H1 (cell line): ENCODE data around the gene TMEM196. TPM values are rescaled to one million over a fixed set of nuclear protein-coding genes. Genes with fewer than 3 reads are reported as not detected.

Source experiments
- POLR2A ChIP-seq, 2 experiments: IDR thresholded peaks; 1 replicate in 1 of 2; 2 replicates in 1 of 2; pipeline ENCODE4 v1.6.1; 2011; ENCODE audit warnings: low read depth in 2 of 2, low read length in 2 of 2, mild to moderate bottlenecking in 2 of 2; ENCODE audit errors: control extremely low read depth in 1 of 2
- TBP ChIP-seq: IDR thresholded peaks from 2 replicates; pipeline ENCODE4 v1.6.1; 2011; ENCODE audit warnings: low read depth, low read length, improper control_type of control experiment
- polyA plus RNA-seq, 7 experiments: library from polyadenylated mRNA; depleted of rRNA in 3 of 7; stranded (reverse) in 5 of 7; unstranded in 2 of 7; fragments of >200 nt in 5 of 7; fragments of 200-250 nt in 2 of 7; gene quantifications; 1 replicate in 5 of 7; 2 replicates in 1 of 7; 4 replicates in 1 of 7; pipeline versions ENCODE4 v1.2.1 to v1.2.3, GENCODE V29; 2011 to 2013; ENCODE audit warnings: missing spikeins in 2 of 7, mixed read lengths in 2 of 7
- total RNA-seq: library from RNA; stranded (reverse); fragmentation: NEBNext Ultra II Directional; extraction: Animal tissue kit (Norgen Biotek cat#: 25700); gene quantifications from 2 replicates; pipeline ENCODE4 v1.2.1, GENCODE V29; 2021
- TF ChIP-seq, protein P1 (sequence below): fragments of 300-600 bp; sonication (generic); IDR thresholded peaks from 2 replicates; pipeline ENCODE4 v1.7.1; 2012; ENCODE audit warnings: low read length, moderate library complexity, mild to moderate bottlenecking, inconsistent platforms; ENCODE audit not compliant: insufficient replicate concordance

The TMEM196 gene
- total and polyA plus RNA-seq, 2 of the 8 experiments (the other 6 are each of a cell fraction or from before 2014, with no cell fraction given), result 0.06 to 0.07 TPM

DNA sequence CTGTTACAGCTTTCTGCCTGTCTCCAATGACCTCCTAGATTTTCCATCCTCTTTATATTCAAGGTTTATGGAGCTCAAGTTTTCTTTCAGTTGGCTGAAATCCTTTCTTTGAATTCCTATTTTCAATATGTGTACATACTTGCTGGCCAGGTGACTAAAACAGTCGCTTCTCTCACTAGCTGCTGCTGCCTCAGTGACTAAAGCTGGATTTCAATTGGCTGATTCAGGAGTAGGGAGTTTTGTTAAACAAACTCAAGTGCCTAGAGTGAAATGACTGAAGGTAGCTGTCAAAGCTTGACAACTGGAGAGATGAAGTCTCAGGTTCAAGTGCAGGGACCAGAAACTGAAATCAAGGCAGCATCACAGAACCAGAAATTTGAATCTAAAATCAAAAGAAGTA, 57.9 kb downstream of the TMEM196 start (continued):
- TF ChIP-seq, protein P1, sequence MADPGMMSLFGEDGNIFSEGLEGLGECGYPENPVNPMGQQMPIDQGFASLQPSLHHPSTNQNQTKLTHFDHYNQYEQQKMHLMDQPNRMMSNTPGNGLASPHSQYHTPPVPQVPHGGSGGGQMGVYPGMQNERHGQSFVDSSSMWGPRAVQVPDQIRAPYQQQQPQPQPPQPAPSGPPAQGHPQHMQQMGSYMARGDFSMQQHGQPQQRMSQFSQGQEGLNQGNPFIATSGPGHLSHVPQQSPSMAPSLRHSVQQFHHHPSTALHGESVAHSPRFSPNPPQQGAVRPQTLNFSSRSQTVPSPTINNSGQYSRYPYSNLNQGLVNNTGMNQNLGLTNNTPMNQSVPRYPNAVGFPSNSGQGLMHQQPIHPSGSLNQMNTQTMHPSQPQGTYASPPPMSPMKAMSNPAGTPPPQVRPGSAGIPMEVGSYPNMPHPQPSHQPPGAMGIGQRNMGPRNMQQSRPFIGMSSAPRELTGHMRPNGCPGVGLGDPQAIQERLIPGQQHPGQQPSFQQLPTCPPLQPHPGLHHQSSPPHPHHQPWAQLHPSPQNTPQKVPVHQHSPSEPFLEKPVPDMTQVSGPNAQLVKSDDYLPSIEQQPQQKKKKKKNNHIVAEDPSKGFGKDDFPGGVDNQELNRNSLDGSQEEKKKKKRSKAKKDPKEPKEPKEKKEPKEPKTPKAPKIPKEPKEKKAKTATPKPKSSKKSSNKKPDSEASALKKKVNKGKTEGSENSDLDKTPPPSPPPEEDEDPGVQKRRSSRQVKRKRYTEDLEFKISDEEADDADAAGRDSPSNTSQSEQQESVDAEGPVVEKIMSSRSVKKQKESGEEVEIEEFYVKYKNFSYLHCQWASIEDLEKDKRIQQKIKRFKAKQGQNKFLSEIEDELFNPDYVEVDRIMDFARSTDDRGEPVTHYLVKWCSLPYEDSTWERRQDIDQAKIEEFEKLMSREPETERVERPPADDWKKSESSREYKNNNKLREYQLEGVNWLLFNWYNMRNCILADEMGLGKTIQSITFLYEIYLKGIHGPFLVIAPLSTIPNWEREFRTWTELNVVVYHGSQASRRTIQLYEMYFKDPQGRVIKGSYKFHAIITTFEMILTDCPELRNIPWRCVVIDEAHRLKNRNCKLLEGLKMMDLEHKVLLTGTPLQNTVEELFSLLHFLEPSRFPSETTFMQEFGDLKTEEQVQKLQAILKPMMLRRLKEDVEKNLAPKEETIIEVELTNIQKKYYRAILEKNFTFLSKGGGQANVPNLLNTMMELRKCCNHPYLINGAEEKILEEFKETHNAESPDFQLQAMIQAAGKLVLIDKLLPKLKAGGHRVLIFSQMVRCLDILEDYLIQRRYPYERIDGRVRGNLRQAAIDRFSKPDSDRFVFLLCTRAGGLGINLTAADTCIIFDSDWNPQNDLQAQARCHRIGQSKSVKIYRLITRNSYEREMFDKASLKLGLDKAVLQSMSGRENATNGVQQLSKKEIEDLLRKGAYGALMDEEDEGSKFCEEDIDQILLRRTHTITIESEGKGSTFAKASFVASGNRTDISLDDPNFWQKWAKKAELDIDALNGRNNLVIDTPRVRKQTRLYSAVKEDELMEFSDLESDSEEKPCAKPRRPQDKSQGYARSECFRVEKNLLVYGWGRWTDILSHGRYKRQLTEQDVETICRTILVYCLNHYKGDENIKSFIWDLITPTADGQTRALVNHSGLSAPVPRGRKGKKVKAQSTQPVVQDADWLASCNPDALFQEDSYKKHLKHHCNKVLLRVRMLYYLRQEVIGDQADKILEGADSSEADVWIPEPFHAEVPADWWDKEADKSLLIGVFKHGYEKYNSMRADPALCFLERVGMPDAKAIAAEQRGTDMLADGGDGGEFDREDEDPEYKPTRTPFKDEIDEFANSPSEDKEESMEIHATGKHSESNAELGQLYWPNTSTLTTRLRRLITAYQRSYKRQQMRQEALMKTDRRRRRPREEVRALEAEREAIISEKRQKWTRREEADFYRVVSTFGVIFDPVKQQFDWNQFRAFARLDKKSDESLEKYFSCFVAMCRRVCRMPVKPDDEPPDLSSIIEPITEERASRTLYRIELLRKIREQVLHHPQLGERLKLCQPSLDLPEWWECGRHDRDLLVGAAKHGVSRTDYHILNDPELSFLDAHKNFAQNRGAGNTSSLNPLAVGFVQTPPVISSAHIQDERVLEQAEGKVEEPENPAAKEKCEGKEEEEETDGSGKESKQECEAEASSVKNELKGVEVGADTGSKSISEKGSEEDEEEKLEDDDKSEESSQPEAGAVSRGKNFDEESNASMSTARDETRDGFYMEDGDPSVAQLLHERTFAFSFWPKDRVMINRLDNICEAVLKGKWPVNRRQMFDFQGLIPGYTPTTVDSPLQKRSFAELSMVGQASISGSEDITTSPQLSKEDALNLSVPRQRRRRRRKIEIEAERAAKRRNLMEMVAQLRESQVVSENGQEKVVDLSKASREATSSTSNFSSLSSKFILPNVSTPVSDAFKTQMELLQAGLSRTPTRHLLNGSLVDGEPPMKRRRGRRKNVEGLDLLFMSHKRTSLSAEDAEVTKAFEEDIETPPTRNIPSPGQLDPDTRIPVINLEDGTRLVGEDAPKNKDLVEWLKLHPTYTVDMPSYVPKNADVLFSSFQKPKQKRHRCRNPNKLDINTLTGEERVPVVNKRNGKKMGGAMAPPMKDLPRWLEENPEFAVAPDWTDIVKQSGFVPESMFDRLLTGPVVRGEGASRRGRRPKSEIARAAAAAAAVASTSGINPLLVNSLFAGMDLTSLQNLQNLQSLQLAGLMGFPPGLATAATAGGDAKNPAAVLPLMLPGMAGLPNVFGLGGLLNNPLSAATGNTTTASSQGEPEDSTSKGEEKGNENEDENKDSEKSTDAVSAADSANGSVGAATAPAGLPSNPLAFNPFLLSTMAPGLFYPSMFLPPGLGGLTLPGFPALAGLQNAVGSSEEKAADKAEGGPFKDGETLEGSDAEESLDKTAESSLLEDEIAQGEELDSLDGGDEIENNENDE, result no peak
- TF ChIP-seq POLR2A (IDR thresholded peaks at IDR 0.05; ENCODE audit: control extremely low read depth in 1 of 2, low read depth in 2 of 2, low read length in 2 of 2) (no peak), TBP (no peak)
